HG03196 (cell line): Measurements from ENCODE around the gene NCKAP5.
"Not testable (repeated sequence)": the region's sequence is repeated elsewhere in the genome, so short reads cannot be mapped to it uniquely, and the experiment has no call there.

ENCODE experiments used
- ATAC-seq: cut with Tn5 transposase; IDR thresholded peaks from one replicate; pipeline ENCODE4 v1.9.1; 2021; ENCODE audit not compliant: unreplicated experiment

The NCKAP5 gene

GRCh38 chr2:133525090-133525489 lies 43.2 kb downstream of the NCKAP5 start:
- ATAC-seq: no peak

GRCh38 chr2:133523406-133523805 lies 44.9 kb downstream of the NCKAP5 start:
- no peak for ATAC-seq

- ATAC-seq: no peak
Observed at GRCh38 chr2:133522204-133522603, 46.1 kb downstream of the NCKAP5 start.

GRCh38 chr2:133521146-133521745 lies 47.0 kb downstream of the NCKAP5 start:
- ATAC-seq: no peak

GRCh38 chr2:133519677-133520076 lies 48.6 kb downstream of the NCKAP5 start:
- ATAC-seq: not testable (repeated sequence)

- no peak for ATAC-seq
Observed at GRCh38 chr2:133518700-133519344, 49.4 kb downstream of the NCKAP5 start.

- ATAC-seq: no peak
Observed at GRCh38 chr2:133517876-133518275, 50.4 kb downstream of the NCKAP5 start.

- ATAC-seq: no peak
Observed at GRCh38 chr2:133516405-133517026, 51.7 kb downstream of the NCKAP5 start.

- ATAC-seq: no peak
Observed at GRCh38 chr2:133515271-133515670, 53.0 kb downstream of the NCKAP5 start.

GRCh38 chr2:133513893-133514292 lies 54.4 kb downstream of the NCKAP5 start:
- ATAC-seq: no peak

GRCh38 chr2:133512121-133512520 lies 56.1 kb downstream of the NCKAP5 start:
- no peak for ATAC-seq

- ATAC-seq: no peak
Observed at GRCh38 chr2:133511679-133512078, 56.6 kb downstream of the NCKAP5 start.

- no peak for ATAC-seq
Observed at GRCh38 chr2:133509777-133510176, 58.5 kb downstream of the NCKAP5 start.

- ATAC-seq: no peak
Observed at GRCh38 chr2:133508546-133509165, 59.6 kb downstream of the NCKAP5 start.

GRCh38 chr2:133506996-133507395 lies 61.3 kb downstream of the NCKAP5 start:
- ATAC-seq: no peak

GRCh38 chr2:133504566-133505505 lies 63.4 kb downstream of the NCKAP5 start:
- ATAC-seq: no peak

GRCh38 chr2:133503927-133504326 lies 64.3 kb downstream of the NCKAP5 start:
- no peak for ATAC-seq

GRCh38 chr2:133503323-133503722 lies 64.9 kb downstream of the NCKAP5 start:
- peak; percentile 80 for ATAC-seq

- no peak for ATAC-seq
Observed at GRCh38 chr2:133502678-133503077, 65.6 kb downstream of the NCKAP5 start.

- no peak for ATAC-seq
Observed at GRCh38 chr2:133500917-133501316, 67.3 kb downstream of the NCKAP5 start.
